ENCODE results near the gene SPRY4.
"Not testable (repeated sequence)": the region's sequence is repeated elsewhere in the genome, so short reads cannot be mapped to it uniquely, and the experiment has no call there.

SPRY4 gene

DNA sequence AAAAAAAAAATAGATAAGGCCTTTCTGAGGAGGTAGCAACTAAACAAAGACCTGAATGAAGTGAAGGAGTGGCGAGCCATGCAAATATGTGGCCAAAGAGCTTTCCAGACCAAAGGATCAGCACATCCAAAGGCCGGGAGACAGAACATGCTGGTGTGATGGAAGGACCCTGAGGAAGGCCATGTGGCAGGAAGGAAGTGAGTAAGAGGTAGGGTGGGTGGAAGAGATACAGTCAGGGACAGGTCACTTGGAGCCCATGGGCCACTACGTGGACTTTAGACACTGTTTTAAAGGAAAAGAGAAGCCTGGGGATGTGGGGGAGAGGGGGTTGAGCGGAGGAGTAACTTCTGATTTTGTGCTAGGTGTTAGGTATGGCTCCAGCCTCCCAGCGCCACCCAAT is 31.3 kb downstream of the SPRY4 start:
- DNase-seq (ENCODE audit: low spot score), result peak; percentile 55

DNA sequence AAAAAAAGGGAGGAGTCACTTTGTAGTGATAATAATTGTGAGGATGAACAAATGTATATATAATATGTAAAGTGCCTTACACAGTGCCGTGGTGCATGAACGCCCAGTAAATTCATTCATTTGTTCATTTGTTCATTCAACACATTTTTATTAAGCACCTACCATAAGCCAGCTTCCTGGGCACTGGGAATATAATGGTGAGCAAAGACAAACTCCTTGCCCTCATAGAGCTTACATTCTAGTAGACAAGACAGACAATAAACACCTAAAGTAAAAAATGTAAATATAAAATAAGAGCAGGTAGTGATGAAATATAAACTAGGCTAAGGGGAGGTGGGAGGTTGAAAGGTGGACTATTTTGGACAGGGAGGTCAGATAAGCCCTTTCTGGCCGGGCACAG is 32.0 kb downstream of the SPRY4 start:
- no peak for DNase-seq (ENCODE audit: low spot score)

DNA sequence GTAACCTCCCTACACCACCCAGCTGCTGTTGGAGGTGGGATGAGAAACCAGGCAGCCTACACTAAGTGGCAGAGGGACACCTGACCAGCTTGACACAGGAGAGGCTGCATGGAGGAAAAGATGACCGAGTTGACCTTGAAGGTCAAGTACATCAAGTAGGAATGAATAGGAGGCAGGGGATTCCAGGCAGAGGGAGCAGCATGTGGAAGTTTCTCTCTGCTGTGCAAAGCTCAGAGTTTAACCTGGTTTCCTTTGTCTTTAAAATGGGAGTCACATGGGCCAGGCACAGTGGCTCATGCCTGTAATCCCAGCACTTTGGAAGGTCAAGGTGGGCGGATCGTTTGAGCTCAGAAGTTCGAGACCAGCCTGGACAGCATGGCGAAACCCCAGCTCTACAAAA is 32.6 kb downstream of the SPRY4 start:
- no peak for DNase-seq (ENCODE audit: low spot score)

DNA sequence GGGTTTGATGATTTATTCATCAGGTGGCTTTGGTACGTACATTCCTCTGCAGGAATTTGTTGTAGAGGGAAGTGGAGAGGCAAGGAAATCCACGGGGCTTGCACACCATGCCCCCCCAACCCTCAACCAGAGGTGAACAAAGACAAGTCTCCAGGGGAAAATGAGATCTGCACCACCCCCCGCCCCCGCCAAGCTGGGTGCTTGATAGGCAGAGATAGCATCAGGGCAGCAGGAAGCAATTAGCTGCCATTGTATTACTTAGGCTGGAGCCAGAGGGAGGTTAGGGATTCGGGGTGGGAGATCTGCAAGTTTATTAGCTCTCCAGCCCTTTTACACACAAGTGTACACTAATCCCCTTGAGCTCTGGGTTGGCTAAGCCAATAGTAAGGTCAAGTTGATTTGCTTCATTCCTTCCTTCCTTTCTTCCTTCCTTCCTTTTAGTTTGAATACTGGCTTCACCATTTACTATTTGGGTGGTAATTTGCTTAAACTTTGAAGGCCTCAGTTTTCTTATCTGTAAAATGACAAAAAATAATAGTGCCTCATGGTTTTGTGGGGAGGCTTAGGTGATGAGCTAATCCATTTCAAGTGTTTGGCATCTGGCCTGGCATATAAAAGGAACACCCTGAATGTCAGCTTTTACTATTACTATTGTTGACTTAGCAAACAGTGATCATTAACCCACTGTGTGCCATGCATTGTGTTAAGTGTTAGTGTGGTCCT is 34.1 kb downstream of the SPRY4 start:
- peak; percentile 59 for DNase-seq (ENCODE audit: low spot score)

DNA sequence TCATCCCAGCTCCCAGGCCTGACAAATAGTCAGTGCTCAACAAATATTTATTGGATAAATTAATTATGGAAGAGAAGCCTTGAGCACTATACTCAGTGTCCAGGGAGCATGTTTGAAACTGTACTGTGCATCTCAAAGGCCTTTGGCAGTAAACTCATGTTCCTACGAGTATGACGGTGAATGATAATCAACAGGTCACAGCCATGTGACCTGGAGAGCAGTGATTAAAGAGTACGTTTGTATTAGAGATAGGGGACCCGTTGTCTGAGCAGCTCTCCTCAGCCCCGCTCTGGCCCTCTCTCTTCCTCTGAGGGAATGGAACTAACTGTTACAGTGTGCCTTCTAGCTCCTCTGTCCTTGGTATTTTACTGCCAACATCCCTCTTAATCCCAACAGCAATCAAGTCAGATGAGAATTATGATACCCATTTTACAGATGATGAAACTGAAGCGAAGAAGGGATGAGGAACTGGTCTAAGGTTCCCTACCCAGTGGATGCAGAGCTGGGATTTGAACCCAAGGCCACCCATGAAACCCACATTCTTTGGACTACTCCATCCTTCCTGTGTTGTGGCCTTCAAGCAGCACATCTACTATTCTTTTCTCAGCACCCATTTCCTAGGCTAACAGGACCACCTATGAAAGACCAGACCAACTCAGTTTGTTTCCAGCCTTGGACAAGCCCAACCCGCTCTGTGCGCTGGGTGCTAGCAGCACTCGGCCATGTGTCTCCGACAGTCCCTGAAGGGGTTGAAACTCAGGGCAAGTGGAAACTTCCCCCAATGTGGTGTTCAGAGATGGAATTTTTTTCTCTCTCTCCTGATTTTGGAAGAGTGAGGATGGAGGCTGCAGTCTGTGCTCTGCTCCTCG is 34.9 kb downstream of the SPRY4 start:
- DNase-seq (ENCODE audit: low spot score), result no peak

DNA sequence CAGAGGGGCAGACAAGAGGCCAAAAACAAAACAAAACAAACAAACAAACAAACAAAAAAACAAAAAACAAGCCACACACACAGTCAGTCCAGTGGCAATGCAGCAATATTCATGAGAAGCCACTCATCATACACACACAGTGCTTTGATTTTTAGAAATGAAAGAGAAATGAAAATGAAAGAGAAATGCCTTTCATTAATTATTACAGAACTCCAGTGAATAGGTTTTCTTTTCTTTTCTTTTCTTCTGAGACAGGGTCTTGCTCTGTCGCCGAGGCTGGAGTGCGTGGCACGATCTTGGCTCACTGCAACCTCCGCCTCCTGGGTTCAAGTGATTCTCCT is 36.9 kb downstream of the SPRY4 start:
- DNase-seq (ENCODE audit: low spot score), result no peak

DNA sequence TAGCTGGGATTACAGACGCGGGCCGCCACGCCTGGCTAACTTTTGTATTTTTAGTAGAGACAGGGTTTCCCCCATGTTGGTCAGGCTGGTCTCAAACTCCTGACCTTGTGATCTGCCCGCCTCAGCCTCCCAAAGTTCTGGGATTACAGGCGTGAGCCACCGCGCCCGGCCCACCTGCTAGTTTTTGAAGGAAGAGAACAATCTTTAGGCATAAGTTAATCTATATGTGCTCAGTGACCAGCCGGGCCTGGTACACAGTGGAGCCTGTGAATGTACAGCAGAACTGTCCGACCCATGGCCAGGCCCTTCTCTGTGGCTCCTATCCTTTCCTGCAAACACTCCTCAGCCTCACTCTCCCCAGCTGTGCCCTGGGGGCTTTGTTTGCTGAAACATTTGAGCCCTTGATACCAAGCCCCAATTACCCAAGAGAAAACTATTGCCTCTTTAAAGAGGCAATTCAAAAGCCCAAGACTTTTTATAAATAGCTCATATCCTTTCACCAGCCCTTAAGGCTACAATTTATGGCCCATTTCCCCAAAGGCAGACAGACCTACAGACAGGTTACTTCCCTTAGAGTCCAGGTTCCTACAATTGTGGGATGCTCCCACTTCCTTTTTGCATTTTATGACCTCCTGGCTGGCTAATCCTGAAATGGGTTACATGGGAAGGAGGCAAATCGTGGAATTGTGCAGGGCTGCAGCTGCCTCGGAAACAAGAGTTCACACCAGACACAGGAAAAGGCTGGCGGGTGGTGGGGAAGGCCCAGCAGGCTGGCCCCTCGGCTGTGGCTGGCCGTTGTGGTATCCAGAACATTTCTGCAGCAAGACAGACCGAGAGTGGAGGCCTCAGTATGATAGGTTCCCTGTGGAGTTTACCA is 37.5 kb downstream of the SPRY4 start:
- peak; percentile 29 for DNase-seq (ENCODE audit: low spot score)

DNA sequence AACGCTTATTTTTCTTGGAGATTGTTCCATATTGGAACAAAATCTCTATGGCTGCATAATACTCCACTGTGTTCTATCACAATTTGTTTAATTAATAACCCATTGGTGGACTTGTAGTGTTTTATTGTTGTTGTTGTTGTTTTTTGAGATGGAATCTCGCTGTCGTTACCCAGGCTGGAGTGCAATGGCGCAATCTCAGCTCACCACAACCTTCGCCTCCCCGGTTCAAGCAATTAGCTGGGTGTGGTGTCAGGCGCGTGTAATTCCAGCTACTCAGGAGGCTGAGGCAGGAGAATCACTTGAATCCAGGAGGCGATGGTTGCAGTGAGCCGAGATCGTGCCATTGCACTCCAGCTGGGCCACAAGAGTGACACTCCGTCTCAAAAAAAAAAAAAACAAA is 38.7 kb downstream of the SPRY4 start:
- DNase-seq (ENCODE audit: low spot score), result no peak

DNA sequence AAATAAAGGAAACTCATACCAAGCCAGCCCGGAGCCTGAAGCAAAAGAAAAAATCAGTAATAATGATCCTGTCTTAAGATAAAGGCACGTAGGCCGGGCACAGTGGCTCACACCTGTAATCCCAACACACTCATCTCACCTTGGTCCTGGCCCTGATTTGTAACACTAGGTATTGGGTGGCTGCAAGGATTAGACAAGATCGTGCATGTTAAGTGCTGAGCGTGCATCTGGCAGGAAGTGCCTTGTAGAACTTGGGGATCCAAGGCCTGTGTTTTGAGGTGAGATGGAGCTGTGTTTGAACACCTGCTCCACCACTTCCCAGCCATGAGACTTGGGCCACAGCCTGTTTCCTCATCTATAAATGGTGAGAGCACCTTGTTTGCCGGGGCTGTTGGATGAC is 41.5 kb downstream of the SPRY4 start:
- no peak for DNase-seq (ENCODE audit: low spot score)

DNA sequence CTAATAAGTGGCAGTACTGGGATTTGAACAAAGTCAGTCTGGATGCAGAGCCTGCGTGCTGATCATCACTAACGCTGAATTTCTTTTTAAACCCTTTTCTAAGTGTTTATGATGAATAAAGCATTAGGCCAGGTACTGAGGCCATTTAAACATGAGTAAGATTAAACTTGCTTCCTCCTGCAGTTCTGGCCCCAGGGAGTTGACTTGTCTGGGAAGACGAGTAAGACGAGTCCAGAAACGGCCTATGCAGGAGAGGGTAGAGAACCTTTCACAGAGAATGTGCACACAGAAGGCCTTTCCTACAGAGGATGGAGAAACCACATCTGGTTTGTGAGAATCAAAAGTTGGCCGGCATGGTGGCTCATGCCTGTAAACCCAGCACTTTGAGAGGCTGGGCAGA is 42.9 kb downstream of the SPRY4 start:
- DNase-seq (ENCODE audit: low spot score), result no peak

DNA sequence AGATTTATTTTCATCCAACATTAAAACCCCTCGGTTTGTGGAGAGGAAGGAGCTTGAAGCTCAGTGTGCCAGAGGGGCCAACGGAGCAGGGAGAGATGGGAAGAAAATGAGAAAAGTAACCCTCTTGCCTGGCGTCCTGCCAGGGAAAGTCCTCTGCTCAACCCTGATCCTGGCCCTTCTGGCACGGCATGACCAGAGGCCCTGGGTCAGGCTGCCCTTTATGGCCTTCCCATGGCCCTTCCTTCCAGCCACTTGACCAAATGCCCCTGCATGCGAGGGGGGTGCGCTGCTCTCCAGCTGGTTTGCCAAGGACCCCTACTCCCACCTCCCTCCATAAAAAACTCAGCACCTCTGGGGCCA is 43.8 kb downstream of the SPRY4 start:
- DNase-seq (ENCODE audit: low spot score), result no peak

DNA sequence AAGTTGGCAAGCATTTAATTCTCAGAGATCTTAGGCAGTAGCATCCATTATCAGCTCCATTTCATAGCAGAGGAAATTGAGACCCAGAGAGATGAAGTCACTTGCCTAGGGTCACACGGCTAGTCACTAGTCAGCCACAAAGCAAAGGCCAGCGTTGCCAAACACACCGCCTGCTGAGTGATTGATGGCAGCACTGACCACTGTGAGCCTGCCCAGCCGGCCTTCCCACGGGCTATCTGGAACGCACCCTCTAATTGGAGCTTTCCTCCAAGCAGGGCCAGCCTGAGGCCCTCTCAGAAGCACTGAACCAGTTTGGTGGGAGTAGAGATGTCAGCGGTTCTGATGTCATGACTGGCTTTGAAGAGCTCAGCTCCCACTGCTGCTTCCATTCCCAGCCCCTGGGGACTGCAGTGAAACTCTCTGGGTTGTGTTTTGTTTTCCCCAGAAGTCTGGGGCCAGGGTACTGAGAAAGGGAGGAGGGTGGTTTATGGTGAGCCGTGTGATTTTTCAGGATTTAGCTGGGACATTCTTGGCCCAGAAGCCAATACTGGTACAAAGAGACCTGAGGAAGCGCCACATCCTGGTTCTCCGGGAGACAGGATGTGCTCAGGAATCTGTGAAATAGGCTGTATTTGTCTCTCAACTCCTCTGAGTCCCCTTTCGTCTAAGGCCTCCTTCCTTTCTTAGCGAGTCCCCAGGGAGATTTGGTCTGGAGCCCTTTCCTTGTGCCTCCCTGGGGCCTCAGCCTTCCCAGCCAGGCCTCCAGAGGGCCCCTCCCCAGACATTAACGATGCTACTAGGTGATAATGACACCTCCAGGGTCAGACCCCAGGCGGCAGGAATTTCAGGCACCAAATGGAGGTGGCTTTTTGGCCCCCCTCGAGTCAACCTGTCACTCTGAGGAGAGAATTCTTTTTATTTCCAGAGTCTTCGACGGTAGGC is 44.5 kb downstream of the SPRY4 start:
- no peak for DNase-seq (ENCODE audit: low spot score)

DNA sequence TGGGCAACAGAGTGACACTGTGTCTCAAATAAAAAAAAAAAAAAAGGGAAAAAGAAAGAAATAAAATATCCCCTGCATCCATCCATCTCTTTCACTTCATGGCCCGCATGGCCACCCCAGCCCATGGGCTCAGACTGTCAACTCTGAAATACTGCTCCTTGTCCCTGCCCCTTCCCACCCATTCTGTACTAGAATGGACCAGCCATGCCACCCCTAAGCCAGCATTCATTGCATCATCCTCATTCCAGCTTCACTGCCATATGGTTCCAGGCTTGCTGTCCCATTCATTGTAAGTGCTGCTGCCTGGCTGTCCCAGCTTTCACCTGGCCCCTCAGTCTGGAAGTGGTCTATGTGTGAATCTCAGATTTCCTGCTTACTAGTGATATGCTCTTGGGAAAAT is 46.2 kb downstream of the SPRY4 start:
- no peak for DNase-seq (ENCODE audit: low spot score)

DNA sequence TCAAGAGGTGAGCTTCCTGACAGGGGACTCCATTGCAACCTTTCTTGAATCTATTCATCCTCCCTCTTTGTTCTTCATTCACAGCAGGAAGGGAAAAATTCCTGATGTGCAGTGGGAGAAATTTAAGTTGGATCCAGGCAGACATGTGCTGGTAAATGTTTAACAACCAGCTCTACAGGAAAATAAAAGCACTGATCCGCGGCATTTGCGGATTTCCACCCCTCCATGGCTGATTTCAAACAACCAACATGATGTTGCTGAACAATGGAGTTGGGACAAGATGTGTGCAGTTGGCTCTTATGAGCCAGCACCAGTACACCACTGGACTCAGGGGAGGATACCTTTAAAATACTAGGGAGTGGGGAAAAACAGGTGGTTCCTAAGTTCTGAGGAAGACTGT is 47.0 kb downstream of the SPRY4 start:
- DNase-seq (ENCODE audit: low spot score), result no peak

DNA sequence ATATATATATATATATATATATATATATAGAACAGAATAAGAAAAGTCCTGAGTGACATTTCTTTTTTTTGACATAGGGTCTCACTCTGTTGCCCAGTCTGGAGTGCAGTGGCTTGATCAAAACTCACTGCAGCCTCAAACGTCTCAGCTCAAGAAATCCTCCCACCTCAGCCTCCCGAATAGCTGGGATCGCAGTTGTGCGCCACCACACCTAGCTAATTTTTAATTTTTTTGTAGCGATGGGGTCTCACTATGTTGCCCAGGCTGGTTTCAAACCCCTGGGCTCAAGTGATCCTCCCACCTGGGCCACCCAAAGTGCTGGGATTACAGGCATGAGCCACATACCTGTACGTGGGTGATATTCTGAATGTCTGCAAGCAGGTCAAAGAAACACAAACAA is 48.3 kb downstream of the SPRY4 start:
- no peak for DNase-seq (ENCODE audit: low spot score)

DNA sequence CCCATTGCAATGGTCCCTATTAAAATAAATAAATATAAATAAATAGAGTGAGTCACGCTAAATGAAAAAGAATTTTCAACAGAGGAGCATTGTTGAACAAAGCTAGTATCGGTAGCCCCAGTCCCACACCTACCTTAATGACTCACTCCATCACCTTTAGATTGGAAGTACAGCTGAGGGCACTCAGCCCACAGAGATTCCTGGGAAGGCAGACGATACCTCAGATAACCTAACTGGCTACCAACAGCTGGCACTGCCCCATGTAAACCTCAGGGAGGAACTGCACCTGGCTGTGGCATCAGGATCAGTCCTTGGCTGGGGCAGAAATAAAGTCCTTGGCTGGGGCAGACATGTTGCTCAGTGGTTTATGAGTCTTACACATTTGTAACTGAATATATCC is 49.3 kb downstream of the SPRY4 start:
- DNase-seq (ENCODE audit: low spot score), result no peak

DNA sequence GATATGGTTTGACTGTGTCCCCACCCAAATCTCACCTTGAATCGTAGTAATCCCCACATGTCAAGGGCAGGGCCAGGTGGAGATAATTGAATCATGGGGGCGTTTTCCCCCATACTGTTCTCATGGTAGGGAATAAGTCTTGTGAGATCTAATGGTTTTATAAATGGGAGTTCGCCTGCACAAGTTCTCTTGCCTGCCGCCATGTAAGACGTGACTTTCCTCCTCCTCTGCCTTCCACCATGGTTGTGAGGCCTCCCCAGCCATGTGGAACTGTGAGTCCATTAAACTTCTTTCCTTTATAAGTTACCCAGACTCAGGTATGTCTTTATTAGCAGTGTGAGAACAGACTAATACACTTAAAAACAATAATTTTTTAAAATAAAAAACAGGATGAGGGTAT is 52.2 kb downstream of the SPRY4 start:
- DNase-seq (ENCODE audit: low spot score), result not testable (repeated sequence)

DNA sequence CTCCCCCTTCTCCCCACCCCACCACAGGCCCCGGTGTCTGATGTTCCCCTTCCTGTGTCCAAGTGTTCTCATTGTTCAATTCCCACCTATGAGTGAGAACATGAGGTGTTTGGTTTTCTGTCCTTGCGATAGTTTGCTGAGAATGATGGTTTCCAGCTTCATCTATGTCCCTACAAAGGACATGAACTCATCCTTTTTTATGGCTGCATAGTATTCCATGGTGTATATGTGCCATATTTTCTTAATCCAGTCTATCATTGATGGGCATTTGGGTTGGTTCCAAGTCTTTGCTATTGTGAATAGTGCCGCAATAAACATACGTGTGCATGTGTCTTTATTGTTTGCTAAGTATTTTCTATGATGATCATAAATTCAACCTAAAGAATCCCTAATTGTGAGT is 60.7 kb downstream of the SPRY4 start:
- DNase-seq (ENCODE audit: low spot score), result not testable (repeated sequence)

DNA sequence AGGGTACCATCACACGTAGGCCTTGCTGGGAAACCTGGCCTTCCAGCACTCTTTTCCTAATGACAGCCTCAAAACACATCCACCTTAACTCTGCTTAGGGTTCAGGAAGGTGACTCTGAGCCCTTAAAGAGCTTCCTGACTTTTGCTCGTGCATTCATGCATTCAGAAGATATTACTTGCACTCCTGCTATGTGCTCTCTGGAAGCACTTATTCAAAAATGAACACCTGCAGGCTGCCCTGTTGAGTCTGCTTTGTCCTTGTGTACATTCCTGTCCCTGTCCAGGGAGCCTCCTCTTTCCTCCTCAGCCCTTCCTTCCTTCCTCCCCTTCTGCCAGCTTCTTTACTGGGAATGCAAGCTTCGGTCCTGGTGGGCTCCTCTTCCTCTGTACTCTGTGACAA is 61.5 kb downstream of the SPRY4 start:
- DNase-seq (ENCODE audit: low spot score), result no peak

DNA sequence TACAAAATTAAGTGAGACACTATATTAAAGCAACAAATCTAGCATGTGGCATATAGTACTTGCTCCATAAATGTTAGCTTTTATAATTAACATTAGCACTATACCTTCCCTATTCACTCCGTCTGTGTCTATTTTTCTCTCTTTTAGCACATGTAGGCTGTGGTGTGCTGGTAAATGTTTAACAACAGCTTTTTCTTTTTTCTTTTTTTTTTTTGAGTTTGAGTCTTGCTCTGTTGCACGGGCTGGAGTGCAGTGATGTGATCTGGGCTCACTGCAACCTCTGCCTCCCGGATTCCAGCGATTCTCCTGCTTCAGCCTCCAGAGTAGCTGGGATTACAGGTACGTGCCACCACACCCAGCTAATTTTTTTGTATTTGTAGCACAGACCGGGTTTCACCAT is 62.1 kb downstream of the SPRY4 start:
- DNase-seq (ENCODE audit: low spot score), result no peak

Data from AG20443 (cell line).